Measurements from ENCODE around the gene NPTX1. TPM values are rescaled to one million over a fixed set of nuclear protein-coding genes. Genes with fewer than 3 reads are reported as not detected.

NPTX1 gene
- total and polyA plus RNA-seq, 2 experiments from 2014 or later = 3.4 to 20.5 TPM

- Mint-ChIP-seq H3K27ac (no peak overlapping the region), H3K36me3 (ENCODE audit: low read depth) (no peaks in the 10 kb centered on the region), H3K4me1 (no peaks in the 10 kb centered on the region), H3K27me3 (ENCODE audit: insufficient read depth, low read depth, poor library complexity) (peaks cover 13% of the 10 kb centered on the region), H3K9me3 (no peaks in the 10 kb centered on the region), H3K4me3 (no peak overlapping the region)
- Histone ChIP-seq H2AFZ (no peak overlapping the region), H3K4me3 (no peak overlapping the region), H3K9me2 (ENCODE audit: insufficient read depth) (no peaks in the 10 kb centered on the region), H3K79me2 (replicated peaks; ENCODE audit: insufficient read depth) (no peaks in the 10 kb centered on the region), H3K27ac (ENCODE audit: low read depth) (no peak overlapping the region), H3K27me3 (ENCODE audit: insufficient read depth) (peaks cover 3% of the 10 kb centered on the region; the same call in 1 of the 2 replicates), H4K20me1 (replicated peaks; ENCODE audit: insufficient read depth) (no peaks in the 10 kb centered on the region), H3K4me1 (ENCODE audit: insufficient read depth) (no peaks in the 10 kb centered on the region), H3K36me3 (ENCODE audit: insufficient read depth) (no peaks in the 10 kb centered on the region), H3K4me2 (no peak overlapping the region), H3F3A (replicated peaks; ENCODE audit: low read depth) (no peaks in the 10 kb centered on the region)
- ATAC-seq = no peak
- TF ChIP-seq, protein P1, sequence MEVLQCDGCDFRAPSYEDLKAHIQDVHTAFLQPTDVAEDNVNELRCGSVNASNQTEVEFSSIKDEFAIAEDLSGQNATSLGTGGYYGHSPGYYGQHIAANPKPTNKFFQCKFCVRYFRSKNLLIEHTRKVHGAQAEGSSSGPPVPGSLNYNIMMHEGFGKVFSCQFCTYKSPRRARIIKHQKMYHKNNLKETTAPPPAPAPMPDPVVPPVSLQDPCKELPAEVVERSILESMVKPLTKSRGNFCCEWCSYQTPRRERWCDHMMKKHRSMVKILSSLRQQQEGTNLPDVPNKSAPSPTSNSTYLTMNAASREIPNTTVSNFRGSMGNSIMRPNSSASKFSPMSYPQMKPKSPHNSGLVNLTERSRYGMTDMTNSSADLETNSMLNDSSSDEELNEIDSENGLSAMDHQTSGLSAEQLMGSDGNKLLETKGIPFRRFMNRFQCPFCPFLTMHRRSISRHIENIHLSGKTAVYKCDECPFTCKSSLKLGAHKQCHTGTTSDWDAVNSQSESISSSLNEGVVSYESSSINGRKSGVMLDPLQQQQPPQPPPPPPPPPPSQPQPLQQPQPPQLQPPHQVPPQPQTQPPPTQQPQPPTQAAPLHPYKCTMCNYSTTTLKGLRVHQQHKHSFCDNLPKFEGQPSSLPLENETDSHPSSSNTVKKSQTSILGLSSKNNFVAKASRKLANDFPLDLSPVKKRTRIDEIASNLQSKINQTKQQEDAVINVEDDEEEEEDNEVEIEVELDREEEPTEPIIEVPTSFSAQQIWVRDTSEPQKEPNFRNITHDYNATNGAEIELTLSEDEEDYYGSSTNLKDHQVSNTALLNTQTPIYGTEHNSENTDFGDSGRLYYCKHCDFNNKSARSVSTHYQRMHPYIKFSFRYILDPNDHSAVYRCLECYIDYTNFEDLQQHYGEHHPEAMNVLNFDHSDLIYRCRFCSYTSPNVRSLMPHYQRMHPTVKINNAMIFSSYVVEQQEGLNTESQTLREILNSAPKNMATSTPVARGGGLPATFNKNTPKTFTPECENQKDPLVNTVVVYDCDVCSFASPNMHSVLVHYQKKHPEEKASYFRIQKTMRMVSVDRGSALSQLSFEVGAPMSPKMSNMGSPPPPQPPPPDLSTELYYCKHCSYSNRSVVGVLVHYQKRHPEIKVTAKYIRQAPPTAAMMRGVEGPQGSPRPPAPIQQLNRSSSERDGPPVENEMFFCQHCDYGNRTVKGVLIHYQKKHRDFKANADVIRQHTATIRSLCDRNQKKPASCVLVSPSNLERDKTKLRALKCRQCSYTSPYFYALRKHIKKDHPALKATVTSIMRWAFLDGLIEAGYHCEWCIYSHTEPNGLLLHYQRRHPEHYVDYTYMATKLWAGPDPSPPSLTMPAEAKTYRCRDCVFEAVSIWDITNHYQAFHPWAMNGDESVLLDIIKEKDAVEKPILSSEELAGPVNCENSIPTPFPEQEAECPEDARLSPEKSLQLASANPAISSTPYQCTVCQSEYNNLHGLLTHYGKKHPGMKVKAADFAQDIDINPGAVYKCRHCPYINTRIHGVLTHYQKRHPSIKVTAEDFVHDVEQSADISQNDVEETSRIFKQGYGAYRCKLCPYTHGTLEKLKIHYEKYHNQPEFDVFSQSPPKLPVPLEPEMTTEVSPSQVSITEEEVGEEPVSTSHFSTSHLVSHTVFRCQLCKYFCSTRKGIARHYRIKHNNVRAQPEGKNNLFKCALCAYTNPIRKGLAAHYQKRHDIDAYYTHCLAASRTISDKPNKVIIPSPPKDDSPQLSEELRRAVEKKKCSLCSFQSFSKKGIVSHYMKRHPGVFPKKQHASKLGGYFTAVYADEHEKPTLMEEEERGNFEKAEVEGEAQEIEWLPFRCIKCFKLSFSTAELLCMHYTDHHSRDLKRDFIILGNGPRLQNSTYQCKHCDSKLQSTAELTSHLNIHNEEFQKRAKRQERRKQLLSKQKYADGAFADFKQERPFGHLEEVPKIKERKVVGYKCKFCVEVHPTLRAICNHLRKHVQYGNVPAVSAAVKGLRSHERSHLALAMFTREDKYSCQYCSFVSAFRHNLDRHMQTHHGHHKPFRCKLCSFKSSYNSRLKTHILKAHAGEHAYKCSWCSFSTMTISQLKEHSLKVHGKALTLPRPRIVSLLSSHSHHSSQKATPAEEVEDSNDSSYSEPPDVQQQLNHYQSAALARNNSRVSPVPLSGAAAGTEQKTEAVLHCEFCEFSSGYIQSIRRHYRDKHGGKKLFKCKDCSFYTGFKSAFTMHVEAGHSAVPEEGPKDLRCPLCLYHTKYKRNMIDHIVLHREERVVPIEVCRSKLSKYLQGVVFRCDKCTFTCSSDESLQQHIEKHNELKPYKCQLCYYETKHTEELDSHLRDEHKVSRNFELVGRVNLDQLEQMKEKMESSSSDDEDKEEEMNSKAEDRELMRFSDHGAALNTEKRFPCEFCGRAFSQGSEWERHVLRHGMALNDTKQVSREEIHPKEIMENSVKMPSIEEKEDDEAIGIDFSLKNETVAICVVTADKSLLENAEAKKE (CRISPR knock-in tag; IDR thresholded peaks at IDR 0.05) = no peak
- no peak for TF ChIP-seq EZH2 (IDR thresholded peaks at IDR 0.05; ENCODE audit: low read depth, unreplicated experiment)
- TF ChIP-seq, protein P2, sequence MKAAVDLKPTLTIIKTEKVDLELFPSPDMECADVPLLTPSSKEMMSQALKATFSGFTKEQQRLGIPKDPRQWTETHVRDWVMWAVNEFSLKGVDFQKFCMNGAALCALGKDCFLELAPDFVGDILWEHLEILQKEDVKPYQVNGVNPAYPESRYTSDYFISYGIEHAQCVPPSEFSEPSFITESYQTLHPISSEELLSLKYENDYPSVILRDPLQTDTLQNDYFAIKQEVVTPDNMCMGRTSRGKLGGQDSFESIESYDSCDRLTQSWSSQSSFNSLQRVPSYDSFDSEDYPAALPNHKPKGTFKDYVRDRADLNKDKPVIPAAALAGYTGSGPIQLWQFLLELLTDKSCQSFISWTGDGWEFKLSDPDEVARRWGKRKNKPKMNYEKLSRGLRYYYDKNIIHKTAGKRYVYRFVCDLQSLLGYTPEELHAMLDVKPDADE (IDR thresholded peaks at IDR 0.05) = no peak
- no peak for TF ChIP-seq REST (IDR thresholded peaks at IDR 0.05; ENCODE audit: unreplicated experiment)
- TF ChIP-seq POLR2AphosphoS5 (IDR thresholded peaks at IDR 0.05; ENCODE audit: low read depth) = no peak
- no peak for TF ChIP-seq ZNF331 (CRISPR knock-in tag; IDR thresholded peaks at IDR 0.05; ENCODE audit: low read depth)
- TF ChIP-seq JUNB (IDR thresholded peaks at IDR 0.05; ENCODE audit: unreplicated experiment) = no peak
- TF ChIP-seq, protein P3, sequence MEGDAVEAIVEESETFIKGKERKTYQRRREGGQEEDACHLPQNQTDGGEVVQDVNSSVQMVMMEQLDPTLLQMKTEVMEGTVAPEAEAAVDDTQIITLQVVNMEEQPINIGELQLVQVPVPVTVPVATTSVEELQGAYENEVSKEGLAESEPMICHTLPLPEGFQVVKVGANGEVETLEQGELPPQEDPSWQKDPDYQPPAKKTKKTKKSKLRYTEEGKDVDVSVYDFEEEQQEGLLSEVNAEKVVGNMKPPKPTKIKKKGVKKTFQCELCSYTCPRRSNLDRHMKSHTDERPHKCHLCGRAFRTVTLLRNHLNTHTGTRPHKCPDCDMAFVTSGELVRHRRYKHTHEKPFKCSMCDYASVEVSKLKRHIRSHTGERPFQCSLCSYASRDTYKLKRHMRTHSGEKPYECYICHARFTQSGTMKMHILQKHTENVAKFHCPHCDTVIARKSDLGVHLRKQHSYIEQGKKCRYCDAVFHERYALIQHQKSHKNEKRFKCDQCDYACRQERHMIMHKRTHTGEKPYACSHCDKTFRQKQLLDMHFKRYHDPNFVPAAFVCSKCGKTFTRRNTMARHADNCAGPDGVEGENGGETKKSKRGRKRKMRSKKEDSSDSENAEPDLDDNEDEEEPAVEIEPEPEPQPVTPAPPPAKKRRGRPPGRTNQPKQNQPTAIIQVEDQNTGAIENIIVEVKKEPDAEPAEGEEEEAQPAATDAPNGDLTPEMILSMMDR (conservative IDR thresholded peaks at IDR 0.05; ENCODE audit: low read depth in 2 of 2) = no peak
- no peak for TF ChIP-seq CREB1 (CRISPR knock-in tag; IDR thresholded peaks at IDR 0.05; ENCODE audit: low read depth)
- TF ChIP-seq NANOG (IDR thresholded peaks at IDR 0.05; ENCODE audit: borderline replicate concordance) = no peak
- DNase-seq (ENCODE audit: low spot score) = no peak
Observed at GRCh38 chr17:80464486-80464885, 11.9 kb downstream of the NPTX1 start.
